Smooth muscle cell (in vitro differentiated cells): ENCODE data around the gene DPYSL4. TPM values are rescaled to one million over a fixed set of nuclear protein-coding genes. Genes with fewer than 3 reads are reported as not detected.
"Not testable (repeated sequence)": the region's sequence is repeated elsewhere in the genome, so short reads cannot be mapped to it uniquely, and the experiment has no call there.

Experiments used
- DNase-seq: peaks from one replicate; lab custom pipeline; 2025; ENCODE audit not compliant: unreplicated experiment; lab: John Stamatoyannopoulos, UW
- H2AFZ ChIP-seq: fragments of 200-600 bp; sonication (generic); 2 replicates; pipeline ENCODE4 v1.6.0; 2016; ENCODE audit warnings: antibody characterized with exemption, low read depth, mild to moderate bottlenecking
- H3F3A ChIP-seq: fragments of 200-600 bp; sonication (generic); 2 replicates; pipeline ENCODE4 v1.6.0; 2017; ENCODE audit warnings: antibody characterized with exemption, low read depth
- H3K27ac ChIP-seq: fragments of 200-600 bp; sonication (generic); 2 replicates; pipeline ENCODE4 v1.5.1; 2016; ENCODE audit warnings: low read depth, mild to moderate bottlenecking
- H3K27me3 ChIP-seq: fragments of 200-600 bp; sonication (generic); 2 replicates; pipeline ENCODE4 v1.6.1; 2016; ENCODE audit warnings: low read depth, mild to moderate bottlenecking
- H3K36me3 ChIP-seq: fragments of 200-600 bp; sonication (generic); 2 replicates; pipeline ENCODE4 v1.5.1; 2016; ENCODE audit warnings: low read depth
- H3K4me1 ChIP-seq: fragments of 200-600 bp; sonication (generic); 2 replicates; pipeline ENCODE4 v1.5.1; 2016; ENCODE audit warnings: low read depth
- H3K4me2 ChIP-seq: fragments of 200-600 bp; sonication (generic); 2 replicates; pipeline ENCODE4 v1.6.0; 2016; ENCODE audit warnings: mild to moderate bottlenecking
- H3K4me3 ChIP-seq: fragments of 200-600 bp; sonication (generic); 2 replicates; pipeline ENCODE4 v1.5.1; 2016; ENCODE audit warnings: mild to moderate bottlenecking
- H3K79me2 ChIP-seq: fragments of 200-600 bp; sonication (generic); 2 replicates; pipeline ENCODE4 v1.6.0; 2016; ENCODE audit warnings: low read depth, mild to moderate bottlenecking
- H3K9ac ChIP-seq: fragments of 200-600 bp; sonication (generic); 2 replicates; pipeline ENCODE4 v1.6.0; 2016; ENCODE audit warnings: low read depth
- H3K9me3 ChIP-seq: fragments of 200-600 bp; sonication (generic); replicated peaks from 2 replicates; pipeline ENCODE4 v1.5.1; 2016; ENCODE audit warnings: low read depth
- H4K20me1 ChIP-seq: fragments of 200-600 bp; sonication (generic); 2 replicates; pipeline ENCODE4 v1.6.0; 2016; ENCODE audit warnings: low read depth
- CTCF ChIP-seq: fragments of 200-600 bp; sonication (generic); IDR thresholded peaks from 2 replicates; pipeline ENCODE4 v1.5.1; 2017; ENCODE audit warnings: borderline replicate concordance, mild to moderate bottlenecking, antibody characterized with exemption; ENCODE audit not compliant: insufficient read depth, poor library complexity, severe bottlenecking
- whole genome bisulfite sequencing: methylation state at CpG from one replicate; pipeline ENCODE4 v1.1.7; 2016; ENCODE audit warnings: low lambda C conversion rate; 5-methylcytosine and 5-hydroxymethylcytosine counted together
- polyA plus RNA-seq: library from polyadenylated mRNA; unstranded; fragments of >200 nt; fragmentation: Nextera tagmentation; extraction: Ambion mirVana; gene quantifications from 2 replicates; pipeline ENCODE4 v1.2.1, GENCODE V29; 2016
- total RNA-seq: library from RNA; depleted of rRNA; stranded (reverse); fragments of >200 nt; gene quantifications from 2 replicates; pipeline ENCODE4 v1.2.3, GENCODE V29; 2014

The DPYSL4 gene
- total and polyA plus RNA-seq, 2 experiments from 2014 or later, result 6.0 to 7.4 TPM

GRCh38 chr10:132160834-132161622 is 25.7 kb upstream of the DPYSL4 start:
- not testable (repeated sequence) for H3K4me3 ChIP-seq, H3K9ac ChIP-seq, H3K27ac ChIP-seq, H3K27me3 ChIP-seq, H3F3A ChIP-seq, H3K36me3 ChIP-seq, H2AFZ ChIP-seq, H3K4me1 ChIP-seq, H3K79me2 ChIP-seq, H3K9me3 ChIP-seq, H4K20me1 ChIP-seq, H3K4me2 ChIP-seq, DNase-seq
- 100% methylated on average over 1 of the region's 4 CpGs for WGBS

- no peaks in the 10 kb centered on the region for H3K4me1 ChIP-seq
- no peak for TF ChIP-seq CTCF
Measured at GRCh38 chr10:132162021-132162531, 24.7 kb upstream of the DPYSL4 start.

GRCh38 chr10:132162590-132163277 is 24.0 kb upstream of the DPYSL4 start:
- no peak for TF ChIP-seq CTCF
- H3K79me2 ChIP-seq, result no peaks in the 10 kb centered on the region
- no peaks in the 10 kb centered on the region for H3K9me3 ChIP-seq
- H3K9ac ChIP-seq, result no peak overlapping the region
- no peak overlapping the region for H2AFZ ChIP-seq
- H4K20me1 ChIP-seq, result no peaks in the 10 kb centered on the region
- 72% methylated on average over 9 of the region's 10 CpGs for WGBS
- H3K4me2 ChIP-seq, result no peak overlapping the region
- H3K4me1 ChIP-seq, result no peaks in the 10 kb centered on the region
- no peak overlapping the region for H3K4me3 ChIP-seq
- peaks cover 5% of the 10 kb centered on the region for H3K27me3 ChIP-seq
- no peaks in the 10 kb centered on the region for H3F3A ChIP-seq
- DNase-seq, result no peak
- no peak overlapping the region for H3K27ac ChIP-seq
- no peaks in the 10 kb centered on the region for H3K36me3 ChIP-seq

More at GRCh38 chr10:132162021-132162531, 24.7 kb upstream of the DPYSL4 start:
- H4K20me1 ChIP-seq, result no peaks in the 10 kb centered on the region
- no peaks in the 10 kb centered on the region for H3K9me3 ChIP-seq
- no peak overlapping the region for H3K27ac ChIP-seq
- WGBS, result 81% methylated on average over 8 of the region's 12 CpGs
- DNase-seq, result no peak
- H3K36me3 ChIP-seq, result no peaks in the 10 kb centered on the region
- peaks cover 5% of the 10 kb centered on the region for H3K27me3 ChIP-seq
- no peak overlapping the region for H3K9ac ChIP-seq
- H3K4me2 ChIP-seq, result no peak overlapping the region
- no peak overlapping the region for H3K4me3 ChIP-seq
- H3K79me2 ChIP-seq, result no peaks in the 10 kb centered on the region
- no peaks in the 10 kb centered on the region for H3F3A ChIP-seq
- no peak overlapping the region for H2AFZ ChIP-seq

GRCh38 chr10:132163278-132163765 is 23.4 kb upstream of the DPYSL4 start:
- Histone ChIP-seq H3K27ac (no peak overlapping the region), H3K4me1 (no peaks in the 10 kb centered on the region), H3F3A (no peaks in the 10 kb centered on the region), H4K20me1 (no peaks in the 10 kb centered on the region), H3K36me3 (no peaks in the 10 kb centered on the region), H2AFZ (no peak overlapping the region), H3K27me3 (peaks cover 5% of the 10 kb centered on the region), H3K9ac (no peak overlapping the region), H3K4me2 (no peak overlapping the region), H3K4me3 (no peak overlapping the region), H3K9me3 (no peaks in the 10 kb centered on the region), H3K79me2 (no peaks in the 10 kb centered on the region)
- DNase-seq, result no peak
- peak; percentile 7 for TF ChIP-seq CTCF
- 35% methylated on average over 15 of the region's 16 CpGs for WGBS
